Kidney tubule cell (primary cell): ENCODE data around the gene ADSS1.
"Not testable (repeated sequence)": the region's sequence is repeated elsewhere in the genome, so short reads cannot be mapped to it uniquely, and the experiment has no call there.

Experiments
- DNase-seq: peaks from one replicate; pipeline ENCODE4 v3.0.0-alpha.2; 2018; ENCODE audit warnings: low spot score

ADSS1 gene

DNA sequence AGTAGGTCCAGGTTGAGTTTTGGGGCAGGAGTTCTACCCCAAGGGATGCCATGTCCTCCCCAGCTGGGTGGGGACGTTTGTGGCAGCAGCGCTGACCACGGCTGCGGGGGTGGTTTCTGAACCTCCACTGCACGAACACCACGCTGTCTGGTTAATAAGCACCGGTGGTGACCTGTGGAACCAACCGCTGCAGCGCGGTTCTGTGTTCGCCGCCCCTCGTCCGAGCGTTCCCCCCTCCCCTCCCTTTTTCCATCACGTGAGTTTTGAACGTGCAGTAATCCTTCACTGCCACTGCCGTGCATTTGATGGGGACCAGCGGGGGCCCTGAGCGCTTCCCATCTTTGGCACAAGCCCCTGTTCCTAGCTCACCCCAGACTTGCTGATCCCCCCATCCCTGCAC lies 6.4 kb upstream of the ADSS1 start:
- no peak for DNase-seq

- no peak for DNase-seq
These were observed 5.9 kb upstream of the ADSS1 start for GRCh38 chr14:104718147-104718546.

- no peak for DNase-seq
These were observed 5.2 kb upstream of the ADSS1 start for GRCh38 chr14:104718871-104719270.

DNA sequence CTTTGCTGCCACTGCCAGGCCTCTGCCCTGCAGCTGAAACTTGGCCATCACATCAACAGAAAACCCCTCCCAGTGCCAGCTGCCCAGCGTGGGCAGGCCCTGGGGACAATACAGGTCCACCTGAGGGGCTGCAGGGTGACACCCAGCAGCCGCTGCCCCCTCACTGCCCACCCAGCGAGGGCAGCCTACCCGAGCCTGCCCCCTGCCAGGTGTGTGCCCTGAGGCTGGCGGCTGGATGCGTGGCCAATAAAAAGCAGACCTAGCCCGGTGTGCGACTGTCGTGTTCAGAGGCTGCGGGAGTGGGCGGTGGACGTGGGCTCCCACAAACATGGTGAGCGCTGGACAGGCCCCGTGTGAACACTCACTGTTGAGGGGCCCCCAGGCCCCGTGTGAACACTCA lies 4.7 kb upstream of the ADSS1 start:
- DNase-seq = no peak

DNA sequence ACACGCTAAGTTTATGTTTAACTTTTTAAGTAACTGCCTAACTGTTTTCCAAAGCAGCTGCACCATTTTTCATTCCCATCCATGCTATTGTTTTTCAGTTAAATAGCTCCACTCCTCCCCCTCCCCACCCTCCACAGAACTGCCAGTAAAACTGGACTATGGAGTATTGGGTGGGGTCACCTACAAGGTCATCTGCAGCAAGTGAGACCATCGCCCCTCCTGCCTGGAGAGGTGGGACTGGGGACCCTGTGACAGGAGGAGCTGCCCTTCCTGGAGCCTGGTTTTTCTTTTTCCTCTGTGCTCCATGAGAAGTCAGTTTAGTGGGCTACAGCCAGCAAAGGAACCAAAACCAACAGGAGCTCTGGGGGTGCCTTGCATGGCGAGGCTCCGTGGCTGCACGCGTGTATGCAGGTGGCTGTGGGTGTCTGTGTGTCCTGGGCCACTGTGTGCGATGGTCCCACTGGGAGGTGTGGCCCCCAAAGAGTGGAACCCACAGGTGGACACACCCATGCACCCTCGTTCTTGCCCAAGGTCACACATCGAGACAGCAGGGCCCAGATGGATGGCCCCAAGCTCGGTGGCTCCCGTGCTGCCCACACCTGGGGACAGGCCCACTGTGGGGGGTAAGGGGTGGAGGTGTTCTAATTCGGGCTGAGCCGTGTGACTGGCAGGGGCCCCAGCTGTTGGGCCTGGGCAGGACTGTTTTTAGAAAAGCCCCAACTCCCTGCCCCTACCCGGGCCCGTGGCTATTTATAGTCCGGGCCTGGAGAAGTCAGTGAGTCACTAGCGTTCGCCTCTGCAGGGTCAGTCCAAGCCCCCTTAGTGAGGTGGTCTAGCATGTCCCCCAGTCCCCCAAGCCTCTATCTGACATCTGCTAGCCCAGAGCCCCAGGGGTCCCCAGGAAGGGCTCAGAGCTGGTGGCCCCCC lies 2.3 kb upstream of the ADSS1 start:
- no peak for DNase-seq

DNA sequence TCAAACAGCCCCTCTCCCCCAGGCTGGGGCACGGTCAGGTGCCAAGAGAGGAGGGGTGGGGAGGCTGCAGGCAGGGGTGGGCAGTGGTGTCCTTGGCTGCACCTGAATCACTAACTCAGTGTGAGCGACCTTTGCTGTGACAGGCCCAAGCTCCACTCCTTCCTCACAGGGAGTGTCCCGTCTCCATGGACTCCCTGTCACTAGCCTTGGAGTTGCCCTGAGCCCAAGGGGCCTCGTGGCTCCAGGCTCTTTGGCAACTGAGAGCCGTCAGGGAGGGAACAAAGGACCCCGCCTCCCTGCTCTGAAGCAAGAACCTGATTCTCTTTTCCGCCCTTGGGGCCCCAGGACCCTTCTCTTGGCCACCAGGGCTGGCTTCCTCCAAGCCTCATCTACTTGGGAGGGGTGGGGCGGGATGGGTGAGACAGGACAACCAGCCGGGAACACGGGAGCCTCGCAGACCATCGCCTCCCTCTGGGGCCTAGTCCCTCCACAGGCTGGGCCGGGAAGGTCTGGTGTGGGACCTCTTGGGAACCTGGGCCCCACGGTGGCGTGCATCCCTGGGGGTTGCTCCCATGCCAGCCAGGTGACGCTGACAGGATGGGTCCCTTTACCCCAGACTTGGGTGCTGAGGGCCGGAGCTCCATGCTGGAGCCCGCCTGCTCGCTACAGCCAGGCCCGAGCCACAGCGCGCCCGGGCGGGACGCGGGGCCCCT lies 935 bp upstream of the ADSS1 start:
- no peak for DNase-seq

DNA sequence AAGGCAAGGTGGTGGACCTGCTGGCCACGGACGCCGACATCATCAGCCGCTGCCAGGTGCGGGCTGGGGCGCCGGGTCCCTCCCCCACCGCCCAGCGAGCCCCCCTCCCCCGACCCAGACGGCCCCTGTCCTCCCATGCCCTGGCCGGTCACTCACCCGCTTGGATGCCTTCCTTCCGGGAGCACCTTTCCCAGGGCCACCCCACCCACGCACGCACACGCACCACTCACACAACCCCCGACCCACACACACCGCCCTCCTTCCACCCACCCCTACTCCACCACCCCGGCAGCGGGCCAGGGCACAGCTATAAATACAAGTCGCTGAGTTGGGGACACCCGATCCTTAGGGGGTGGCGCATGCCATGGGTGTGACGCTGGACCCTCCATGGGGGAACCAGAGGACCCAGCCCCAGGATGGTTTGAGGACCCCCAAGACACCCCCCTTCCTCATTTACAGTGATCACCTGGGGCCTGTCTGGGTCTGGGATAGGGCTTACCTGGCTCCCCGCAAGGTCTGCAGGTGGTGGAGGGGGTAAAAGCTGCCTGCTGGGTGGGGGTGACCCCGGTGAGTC lies 465 bp downstream of the ADSS1 start:
- peak; percentile 44 for DNase-seq

DNA sequence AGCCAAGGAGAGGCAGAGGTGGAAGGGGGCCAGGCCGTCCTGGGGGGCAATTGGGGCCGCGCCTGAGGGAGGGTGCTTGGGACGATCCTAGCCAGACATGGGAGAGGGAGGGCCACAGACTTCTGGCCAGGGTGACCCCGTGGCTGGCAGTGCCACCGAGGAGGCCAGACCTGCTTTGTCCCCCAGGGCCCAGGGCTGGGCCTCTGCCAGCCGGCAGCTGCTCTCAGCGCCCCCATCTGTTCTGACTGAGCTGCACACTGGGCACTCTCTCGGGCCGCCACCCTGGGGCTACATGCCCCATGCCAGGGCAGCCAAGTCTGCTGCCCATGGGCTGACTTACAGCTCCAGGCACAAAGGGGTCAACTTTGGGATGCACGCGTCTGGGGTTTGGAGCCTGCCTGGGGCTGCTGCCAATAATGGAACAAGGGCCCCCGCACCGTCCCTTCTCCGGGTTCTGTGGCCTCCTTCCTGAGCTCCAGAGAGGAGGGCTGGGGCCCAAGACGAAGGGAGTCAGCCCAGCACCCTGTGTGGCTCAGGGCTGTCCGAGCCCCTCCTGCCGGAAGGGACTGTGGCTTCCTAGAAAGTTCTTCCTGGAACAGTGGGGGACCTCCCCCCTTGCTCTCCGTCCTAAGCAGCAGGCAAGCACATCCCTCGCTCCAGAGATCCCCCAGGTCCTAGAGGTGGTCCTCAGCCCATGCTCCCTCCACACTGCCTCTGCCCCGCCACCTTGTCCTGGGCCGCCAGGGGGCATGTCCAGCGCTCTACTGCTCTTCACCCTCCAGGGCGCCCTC lies 1.1 kb downstream of the ADSS1 start:
- peak; percentile 50 for DNase-seq

- no peak for DNase-seq
These were observed 1.9 kb downstream of the ADSS1 start for GRCh38 chr14:104725772-104726548.

DNA sequence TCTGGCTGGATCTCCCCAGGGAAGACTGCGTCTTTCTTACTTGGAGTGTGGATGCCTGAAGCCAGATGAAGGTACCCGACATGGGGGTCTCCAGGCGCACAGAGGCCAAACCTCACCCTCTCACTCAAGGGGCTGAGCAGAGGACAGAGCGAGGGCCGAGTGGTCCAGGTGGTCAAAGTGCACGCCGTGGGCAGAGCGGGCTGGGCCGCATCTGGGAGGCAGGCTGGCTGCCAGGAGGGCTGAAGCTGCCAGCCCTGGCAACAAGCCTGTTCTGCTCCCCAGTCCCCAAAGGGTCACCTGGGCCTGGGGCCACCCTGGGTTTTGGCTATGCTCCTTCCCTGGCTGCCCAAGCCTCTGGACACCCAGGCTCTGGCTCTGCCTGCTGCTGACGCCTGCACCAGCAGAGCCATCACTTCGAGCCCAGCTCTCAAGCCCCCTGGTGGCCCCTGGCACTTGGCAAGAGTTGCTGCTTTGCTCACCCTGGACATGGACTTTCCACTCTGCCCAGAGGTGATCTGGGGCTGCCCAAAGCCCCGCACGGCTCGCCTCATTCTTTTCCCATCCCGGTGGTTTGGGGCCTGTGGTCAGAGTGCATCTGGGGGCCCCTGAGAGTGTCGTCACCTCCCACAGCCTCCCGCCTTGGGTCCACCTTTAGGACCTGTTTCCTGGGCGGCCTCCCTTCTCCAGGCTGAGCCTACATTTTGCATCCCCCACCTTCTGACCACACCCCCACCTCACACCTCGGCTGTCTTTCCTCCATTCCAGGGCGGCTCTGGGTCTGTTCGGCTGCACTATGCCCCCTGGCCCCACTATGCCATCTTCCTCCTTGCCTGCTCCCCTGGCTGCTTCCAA lies 2.8 kb downstream of the ADSS1 start:
- DNase-seq = no peak

GRCh38 chr14:104728631-104729030 lies 4.6 kb downstream of the ADSS1 start:
- no peak for DNase-seq

- not testable (repeated sequence) for DNase-seq
These were observed 5.3 kb downstream of the ADSS1 start for GRCh38 chr14:104729176-104729834.

- no peak for DNase-seq
These were observed 5.8 kb downstream of the ADSS1 start for GRCh38 chr14:104729835-104730181.

GRCh38 chr14:104730487-104730886 lies 6.5 kb downstream of the ADSS1 start:
- DNase-seq = no peak

DNA sequence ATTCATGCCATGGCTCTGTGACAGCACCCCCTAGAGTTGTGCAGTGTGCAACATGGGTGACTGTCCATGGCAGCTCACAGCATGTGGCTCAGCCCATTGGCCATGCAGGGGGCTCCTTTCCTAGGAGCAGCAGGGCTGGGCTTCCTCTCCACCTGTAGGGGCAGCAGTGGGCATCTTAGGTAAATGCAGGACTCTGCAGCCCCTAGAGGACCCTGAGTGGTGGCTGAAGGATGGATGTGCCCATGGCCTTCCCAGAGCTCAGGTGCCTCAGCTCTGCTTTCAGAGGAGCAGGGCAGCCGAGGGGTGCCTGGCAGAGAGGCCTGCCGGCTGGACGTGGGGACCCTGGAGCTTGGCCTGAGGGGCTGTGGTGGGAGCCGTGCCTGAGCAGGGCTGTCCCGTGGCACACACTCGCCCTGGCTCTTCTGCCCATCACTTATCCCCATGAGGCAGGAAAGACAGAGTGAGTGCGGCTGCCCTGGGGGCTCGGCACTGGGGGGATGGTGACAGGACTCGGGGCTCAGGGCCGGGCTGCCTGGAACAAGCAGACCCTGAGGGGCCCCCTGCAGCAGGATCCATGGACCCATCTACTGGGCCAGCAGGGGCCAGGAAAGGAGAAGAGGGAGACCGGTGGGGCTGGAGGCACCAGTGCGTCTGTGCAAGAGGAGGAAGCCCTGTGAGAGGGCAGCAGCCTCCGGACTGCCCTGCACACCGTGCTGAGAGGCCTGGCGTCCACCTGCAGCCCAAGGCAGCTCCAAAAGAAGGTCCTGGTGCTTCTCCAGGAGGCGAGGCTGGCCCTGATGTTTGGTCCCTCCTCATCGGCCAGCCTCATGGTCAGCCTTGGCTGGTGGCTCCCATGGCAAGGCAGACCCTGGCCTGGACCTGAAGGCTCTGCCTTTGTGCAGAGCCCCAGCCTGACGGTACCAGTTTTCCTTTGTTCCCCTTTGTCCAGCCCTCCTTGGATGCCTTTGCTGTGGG lies 7.6 kb downstream of the ADSS1 start:
- peak; percentile 46 for DNase-seq

DNA sequence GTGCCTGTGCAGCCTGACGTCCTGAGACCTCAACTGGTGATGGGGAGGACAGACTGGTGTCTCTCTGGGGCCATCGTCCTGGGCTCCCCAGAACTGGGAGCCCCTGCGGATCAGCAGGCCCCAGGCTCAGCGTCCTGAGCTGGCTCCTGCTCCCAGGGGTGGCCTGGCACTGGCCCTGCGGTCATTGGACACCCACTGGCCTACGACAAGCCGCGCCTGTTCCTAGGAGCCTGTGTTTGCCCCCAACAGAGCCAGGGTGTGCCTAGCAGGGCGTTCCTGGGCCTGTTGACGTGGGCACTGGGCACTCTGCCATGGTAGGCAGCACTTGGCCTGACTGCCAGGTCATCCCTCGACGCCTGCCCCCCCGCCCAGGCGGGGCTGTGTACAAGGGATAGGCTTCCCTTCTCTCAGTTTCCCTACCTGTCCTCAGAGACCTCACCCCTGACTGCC lies 8.4 kb downstream of the ADSS1 start:
- DNase-seq = peak; percentile 76

GRCh38 chr14:104732931-104733681 lies 9.1 kb downstream of the ADSS1 start:
- peak; percentile 49 for DNase-seq

DNA sequence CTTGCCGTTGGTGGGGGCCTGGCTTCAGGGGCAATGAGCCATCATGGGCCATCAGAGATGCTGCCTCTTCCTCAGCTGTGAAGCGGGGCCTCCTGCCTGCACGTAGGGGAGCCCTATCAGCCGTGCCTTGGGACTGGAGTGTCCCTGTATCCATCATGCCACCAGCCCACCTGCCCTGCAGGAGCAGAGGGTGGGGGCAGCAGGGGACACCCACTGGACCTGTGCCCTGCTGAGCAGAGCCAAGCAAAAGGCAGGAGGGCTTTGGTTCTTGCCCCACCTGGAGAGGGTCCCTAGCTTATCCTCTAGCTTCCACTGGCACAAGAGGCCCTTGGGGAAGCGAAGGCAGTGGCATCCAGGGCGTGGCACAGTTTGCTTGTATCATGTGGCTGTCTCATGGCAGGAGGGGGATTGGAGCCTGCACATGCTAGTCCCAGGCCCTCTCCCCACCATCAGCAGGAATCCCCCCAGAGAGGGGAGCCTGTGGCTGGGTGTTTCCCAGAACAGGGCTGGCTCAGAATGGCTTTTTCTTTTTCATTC lies 10.1 kb downstream of the ADSS1 start:
- no peak for DNase-seq
